HG02759 (cell line): Measurements from ENCODE around the gene SMIM41.

Experiments used
- ATAC-seq: cut with Tn5 transposase; IDR thresholded peaks from one replicate; pipeline ENCODE4 v1.9.1; 2021; ENCODE audit warnings: mild to moderate bottlenecking, moderate library complexity; ENCODE audit not compliant: unreplicated experiment

The SMIM41 gene

DNA sequence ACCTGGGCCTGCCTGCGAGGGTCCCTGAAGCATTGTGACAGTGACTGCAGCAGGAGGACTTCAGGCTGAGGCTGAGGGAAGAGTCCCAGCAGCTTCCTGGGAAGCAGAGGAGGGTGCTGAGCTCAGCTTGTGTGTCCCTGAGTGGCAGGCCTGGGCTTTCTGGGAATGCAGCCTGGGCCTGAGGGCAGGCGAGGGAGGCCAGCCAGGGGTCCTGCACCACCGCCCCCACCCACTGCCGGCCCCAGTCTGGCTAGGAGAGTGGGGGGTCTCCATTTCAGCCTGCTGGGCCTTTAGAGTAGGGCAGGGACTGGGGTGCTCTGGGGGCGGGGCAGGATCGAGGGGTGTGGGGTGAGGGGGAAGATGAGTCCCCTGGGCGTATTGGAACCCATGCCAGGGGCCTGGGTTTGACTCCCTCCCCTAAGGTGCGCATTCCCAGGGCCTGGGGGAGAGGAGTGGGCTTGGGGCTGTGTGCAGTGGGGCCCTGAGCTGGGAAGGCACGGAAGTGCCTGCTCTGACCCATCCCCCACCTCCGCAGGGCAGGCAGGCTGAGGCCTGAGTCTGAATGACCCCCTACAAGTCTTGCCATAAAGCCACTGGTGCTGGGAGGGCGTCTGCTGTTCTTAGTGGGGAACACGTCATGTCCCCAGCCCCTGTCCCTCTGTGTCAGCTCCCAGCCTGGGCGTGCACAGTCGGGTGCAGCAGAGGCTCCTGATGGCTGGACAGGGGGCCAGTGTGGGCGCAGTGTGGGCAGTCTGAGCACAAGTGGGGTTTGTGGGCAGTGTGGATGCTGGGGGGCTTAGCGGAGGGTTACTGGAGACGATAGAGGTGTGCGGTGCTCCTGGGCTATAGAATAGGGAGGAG, 66.0 kb downstream of the SMIM41 start:
- no peak for ATAC-seq

DNA sequence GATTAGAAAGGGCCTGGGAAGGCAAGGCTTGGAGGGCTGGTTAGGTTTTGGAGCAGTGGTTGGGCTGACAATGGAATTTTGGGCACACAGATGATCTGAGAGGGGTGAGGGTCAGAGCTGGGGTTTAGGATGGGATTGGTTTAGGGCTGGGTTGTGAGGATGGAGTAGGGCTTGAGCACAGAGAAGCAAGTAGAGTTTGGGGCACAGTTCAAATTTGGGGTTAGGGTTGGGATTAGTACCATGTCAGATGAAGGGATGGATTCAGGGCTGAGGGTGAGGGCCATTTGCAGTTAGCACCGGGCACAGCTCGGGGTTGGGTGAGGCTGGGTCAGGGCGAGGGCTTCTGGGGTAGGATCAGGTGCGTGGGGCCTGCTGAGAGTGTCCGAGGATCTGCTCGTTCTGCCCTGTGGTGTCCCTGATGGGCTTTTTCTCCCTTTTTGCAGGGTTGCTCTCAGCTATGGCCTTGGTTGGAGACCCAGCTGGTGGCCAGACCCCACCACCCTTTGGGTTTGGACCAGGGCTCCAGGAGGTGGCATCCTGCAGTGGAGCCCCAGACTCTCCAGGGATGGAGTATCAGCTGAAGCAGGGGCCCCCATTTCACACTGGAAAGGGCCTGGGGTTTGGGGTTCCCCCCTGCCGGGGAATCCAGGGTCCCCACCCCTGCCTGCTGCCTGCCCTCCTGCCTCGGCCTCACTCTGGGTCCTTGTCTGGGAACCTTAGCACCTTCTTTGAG, 66.8 kb downstream of the SMIM41 start:
- no peak for ATAC-seq

DNA sequence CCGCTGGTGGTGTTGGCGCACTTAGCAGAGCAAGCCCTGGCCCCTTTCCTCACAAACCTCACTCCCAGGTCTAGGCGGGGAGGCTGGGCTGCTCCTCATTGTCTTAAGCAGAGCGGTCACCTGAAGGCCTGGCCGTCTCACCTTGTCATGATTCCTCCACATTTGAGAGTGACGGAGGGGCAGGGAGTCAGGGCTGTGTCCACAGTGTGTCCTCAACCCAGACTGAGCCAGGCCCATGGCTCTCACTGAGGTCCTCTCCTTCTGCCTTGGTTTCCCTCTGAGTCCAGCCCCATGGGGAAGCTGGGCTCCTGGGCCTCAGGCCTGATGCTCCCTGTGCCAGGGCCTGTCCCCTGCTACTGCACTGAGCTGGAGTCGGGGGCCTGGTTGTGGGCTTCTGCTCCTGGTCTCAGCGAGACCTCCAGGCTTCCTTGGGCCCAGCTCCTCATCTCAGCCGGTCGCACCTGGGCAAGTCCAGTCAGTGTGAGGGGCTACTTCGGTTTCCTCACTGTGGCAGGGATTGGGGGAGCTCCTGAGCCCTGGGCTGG, 67.4 kb downstream of the SMIM41 start:
- no peak for ATAC-seq

DNA sequence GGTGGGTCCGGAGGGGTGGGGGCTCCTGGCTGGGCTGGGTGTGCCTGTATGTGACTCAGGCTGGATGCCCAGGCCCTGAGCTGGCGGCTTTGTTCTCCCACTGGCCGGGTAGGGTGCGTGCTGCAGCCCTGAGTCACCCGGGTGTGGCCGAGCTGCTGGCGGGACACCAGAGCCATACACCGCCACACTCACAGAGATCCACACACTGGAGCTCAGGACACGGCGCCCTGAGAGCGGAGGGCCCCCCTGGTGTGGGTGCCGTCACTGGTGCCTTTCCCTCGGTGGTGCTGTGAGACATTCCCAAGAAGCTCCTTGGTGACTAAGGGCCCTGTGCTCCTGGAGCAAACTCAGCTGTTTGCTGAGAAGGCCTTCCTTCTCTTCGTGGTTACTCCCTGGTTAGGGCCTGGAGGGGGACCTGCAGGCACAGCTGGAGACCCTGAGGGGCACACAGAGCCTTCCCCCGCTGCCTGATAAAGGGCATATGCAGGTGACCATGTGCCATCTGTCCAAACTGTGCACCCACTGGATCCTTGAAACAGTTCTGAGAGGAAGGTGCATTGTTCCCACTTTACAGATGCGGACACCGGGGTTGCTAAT, 68.0 kb downstream of the SMIM41 start:
- no peak for ATAC-seq

DNA sequence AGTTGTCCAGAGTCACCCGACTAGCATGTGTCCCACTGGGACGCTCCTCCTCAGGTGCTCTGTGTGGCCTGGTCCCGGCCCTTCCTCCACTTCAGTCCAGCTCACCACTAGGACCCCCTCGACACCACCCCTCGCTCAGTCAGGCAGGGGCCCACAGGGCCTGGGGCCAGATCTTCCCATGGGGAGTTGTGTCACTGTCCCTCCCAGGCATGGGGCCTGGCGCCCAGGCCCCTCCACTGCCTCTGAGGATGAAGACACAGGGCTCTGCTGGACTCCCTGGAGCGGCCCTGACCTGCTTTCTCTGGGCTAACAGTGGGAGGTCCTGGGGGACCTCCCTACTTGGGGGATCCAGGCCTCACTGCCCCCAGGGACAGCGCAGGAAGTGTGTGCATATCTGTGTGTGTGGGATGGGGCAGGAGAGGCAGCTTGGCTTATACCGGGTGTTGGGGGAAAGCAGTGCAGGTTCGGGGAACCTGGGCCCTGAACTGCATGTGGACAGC, 68.5 kb downstream of the SMIM41 start:
- no peak for ATAC-seq

DNA sequence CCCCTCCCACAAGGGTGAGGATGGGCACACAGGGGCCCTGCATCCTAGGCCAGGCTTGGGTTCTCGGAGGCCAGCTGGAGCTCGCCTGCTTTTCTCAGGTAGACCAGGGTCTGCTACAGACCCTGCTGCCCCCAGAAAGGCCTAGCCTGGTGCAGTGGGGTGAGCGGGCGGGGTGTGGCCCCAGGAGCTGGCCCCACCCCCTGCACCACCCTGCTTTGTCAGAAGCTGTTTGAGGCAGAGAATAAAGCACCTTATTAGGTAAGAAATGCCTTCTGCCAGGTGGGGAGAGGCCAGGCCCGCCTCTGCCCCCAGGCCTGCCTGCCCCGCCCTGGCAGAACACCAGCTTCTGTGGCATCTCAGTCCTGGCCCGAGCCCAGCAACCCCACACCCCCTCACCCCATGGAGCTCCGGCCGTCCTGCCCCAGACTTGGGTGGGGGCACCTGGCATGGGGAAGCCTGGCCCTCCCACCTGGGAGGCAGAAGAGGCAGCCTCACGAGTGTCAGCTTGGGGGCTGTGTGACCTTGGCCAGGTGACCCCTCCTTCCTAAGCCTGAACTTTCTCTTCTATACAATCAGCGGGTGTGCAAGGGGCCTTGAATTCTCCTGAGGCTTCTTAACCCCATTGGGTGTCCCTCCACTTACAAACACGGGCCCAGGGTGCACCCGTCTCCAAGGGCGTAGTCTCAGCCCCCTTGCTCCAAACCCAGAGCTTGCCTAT, 69.1 kb downstream of the SMIM41 start:
- no peak for ATAC-seq

DNA sequence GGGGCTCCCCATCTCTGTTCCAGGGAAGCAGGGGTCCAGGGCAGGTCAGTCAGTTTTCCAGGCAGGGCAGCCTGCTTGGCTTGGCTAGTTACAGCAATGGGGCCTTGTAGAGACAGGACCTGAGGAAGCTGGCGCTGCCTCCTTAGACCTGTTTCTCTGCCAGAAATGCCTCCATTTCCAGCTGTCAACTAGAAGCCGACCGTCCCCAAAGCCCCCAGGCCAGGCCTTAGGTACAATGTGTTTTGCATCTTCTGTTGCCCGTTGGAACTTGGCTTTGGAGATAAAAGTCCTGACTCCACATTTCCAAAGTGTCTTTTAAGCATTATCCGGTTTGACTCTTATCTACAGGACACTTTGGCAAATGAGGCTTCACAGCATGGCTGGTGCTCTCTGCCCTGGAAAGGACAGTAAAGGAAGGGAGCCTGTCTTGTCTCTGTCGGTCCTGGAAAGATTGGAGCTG, 69.7 kb downstream of the SMIM41 start:
- ATAC-seq: no peak

DNA sequence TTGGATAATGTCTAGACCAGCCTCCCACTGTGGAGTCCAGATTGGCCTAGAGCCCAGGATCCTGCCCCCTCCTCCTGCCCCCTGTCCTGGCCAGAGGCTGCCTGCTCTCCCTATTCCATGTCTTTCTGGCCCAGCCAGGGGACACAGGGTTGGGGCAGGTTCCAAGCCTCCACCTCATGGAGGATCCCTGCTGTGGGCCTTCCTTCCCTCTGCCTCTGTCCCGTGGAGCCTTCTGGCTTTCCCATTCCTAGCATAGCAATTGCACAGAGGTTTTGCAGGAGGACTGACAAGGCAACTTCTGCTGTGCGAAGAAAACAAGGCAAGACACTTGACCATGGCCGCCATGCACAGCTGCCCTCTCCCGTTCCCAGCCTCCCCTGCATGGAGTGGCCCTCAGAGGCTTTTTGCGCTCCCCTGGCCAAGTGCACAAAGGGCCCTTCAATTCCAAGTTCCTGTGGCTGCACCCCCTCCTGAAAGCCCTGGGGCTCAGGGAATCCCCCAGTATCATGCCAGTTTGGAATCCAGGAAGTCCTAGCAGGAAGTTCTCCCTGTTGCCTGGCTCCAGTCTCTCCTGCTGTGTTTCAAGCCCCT, 70.2 kb downstream of the SMIM41 start:
- no peak for ATAC-seq

DNA sequence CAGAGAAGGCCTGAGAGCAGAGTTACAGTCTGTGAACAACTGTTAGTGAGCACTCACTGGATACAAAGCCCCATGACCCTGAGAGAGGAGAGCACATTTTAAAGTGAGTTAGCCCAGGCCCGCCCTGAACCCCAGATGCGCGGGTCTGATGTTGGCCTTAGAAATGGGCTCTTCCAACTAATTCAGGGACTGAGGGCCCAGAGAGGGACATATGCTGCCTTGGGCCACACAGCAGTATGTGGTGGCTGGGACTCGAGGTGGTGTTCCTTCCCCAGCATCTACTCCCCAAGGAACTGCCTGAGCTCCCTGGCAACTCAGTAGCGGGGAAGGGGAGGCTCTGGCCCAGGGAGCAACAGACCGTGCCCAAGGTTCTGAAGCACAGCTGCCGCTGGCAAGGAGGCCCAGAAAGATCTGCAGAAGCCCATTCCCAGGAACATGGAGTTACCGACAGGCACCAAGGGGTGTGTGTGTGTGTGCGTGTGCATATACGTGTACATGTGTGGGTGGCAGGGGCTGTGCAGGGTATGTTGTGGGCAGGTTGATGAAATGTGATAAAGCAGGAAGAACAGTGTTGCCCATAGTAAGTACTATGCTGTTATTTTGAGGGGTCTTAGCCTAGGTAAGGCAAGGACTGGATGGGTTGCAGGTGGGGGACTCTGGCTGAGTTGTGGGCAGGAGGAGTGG, 71.8 kb downstream of the SMIM41 start:
- ATAC-seq: no peak

DNA sequence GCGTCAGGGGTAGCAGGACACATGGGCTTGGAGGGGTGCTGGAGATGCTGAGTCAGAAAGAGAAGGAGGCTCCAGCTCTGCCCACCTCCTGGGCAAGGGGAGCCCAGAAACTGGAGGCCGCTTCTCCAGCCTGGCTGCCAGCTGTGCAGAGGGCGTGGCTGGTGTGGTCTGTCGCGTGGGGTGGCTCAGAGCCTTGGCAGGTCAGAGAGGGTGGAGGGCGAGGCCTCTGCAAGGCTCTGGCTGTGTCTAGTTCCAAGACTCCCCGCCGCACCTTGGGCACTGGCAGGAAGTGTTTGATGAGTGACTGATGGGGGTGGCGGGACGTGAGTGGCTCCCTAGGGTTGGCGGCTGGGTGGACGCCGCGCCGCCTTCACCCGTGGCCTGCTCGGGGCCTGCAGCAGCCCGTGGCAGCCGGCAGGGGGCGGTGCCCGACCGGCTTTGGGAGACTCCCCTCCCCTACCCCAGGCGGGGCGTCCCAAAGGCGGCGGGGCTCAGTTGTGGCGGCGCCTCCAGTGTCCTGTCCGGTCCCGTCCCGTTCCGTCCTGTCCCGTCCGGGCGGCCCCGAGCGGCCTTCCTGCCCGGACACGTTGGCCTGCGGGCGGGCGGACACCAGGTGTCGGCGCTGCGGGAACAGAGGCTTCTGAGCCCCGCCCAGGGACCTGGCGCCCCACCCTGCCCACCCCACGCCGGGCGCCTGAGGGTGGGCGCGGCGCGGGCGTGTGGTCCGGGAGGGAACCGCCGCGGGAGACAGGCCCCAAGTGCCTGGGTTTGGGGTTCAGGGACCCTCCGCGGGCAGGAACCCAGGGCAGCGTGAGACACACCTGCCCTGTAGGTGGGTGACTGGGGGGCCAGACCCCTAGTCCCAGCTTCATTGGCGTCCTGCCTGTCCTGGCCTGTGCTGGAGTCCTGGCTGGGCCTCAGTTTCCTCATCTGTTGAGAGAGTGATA, 72.6 kb downstream of the SMIM41 start:
- ATAC-seq: no peak

DNA sequence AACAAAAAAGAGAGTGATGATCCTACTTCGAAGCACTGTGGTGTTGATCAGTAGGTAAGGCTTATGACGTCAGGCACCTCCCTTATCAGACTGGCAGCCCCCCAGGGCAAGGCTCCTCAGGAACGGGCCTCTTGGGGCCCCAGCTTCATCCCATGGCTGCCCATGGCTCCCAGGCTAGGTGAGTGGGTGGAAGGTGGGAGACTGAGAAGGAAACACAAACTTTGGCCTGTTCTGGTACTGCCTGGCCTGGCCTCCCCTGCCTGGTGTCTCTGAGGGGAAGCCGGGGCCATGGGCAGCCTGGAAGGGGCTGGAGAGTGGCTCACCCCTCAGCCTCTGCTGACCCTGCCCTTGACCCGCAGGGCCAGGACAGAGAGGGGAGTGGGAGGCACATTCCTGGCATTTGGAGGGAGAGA, 73.4 kb downstream of the SMIM41 start:
- no peak for ATAC-seq

DNA sequence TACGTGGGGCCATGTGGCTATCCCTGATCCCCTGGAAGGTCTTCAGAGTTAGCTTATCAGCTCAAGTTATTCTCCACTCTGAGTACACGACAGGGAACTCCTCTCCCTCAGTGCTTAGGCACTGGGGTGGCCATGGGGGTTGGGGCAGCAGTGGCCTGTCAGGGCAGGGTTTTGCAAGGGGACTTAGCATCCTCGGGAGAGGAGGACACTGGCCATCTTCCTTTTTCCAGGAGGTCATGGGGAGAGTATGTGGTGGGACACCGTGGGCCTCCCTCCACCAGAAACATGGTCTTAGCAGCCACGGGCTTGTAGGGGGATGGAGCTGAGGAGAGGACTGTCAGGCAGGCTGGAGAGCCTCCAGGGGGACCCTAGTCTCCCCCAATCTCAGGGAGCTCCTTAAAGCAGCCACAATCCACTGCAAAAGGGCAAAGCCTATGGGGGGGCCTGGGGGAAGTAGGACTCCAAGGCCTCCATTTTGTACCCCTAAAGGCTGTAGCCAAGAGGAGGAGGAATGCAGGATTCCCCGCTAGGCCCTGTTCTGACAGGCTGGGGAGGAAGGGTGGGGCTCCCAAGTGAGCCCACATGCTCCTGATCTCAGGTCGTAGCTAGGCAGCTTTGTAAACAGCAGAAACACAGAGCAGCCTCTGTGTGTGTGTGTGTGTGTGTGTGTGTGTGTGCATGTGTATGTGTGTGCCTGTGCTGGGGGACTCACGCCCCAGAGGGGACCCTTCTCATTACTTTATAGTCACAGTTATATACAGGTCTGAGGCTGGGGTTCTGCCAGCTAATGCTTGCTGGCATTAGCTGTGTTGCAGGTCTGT, 75.8 kb downstream of the SMIM41 start:
- ATAC-seq: no peak

DNA sequence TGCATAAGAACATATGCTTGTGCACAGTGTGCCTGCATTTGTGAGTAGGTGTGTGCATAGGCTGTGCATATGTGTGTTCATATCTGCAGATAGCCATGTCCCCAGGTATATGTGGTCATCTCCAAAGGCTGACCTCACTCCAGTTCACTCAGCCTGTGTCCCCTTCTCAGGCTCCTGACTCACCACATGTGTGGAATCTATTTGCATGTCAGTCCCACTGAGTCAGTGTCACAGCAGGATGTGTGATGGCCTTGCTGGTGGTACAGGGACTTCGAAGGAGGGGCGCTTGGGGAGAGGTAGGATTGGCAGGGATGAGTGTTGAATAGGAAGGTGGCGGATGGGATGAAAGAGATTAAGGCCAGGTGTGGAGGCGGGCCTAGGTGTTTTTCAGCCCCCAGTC, 76.8 kb downstream of the SMIM41 start:
- ATAC-seq: no peak

DNA sequence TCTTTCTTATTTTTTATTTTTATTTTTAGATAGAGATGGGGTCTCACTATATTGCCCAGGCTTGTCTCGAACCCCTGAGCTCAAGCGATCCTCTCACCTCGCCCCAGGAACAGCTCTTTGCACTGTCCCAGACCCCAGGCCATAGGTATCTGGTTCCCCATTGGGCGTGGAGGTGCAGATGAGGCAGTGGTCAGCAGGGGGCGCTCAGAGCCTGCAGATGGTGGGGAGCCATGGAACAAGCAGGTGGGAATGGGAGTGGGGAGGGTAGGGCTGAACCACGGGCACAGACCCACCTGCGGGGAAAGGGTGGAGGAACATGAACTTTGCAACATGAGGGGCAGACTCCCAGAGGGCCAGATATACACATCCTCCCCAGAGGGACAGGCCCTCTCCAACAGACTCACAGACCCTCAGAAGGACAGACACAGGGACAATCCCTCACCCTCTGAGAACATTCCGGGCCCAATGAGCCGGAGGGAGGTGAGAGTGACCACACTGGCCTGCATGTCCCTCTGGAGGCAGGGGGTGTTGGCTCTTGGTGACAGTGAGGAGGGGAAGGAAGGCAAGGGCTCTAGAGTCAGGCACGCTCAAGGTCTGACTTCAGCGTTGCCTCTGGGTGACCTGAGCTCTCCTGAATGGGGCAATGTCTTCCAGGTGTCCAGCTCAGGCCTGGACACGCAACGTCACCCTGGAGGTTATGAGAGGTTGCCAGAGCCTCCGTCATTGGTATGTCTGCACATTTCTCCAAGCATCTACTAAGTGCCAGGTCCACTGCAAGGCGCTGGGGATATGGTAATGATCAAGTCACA, 77.5 kb downstream of the SMIM41 start:
- no peak for ATAC-seq

DNA sequence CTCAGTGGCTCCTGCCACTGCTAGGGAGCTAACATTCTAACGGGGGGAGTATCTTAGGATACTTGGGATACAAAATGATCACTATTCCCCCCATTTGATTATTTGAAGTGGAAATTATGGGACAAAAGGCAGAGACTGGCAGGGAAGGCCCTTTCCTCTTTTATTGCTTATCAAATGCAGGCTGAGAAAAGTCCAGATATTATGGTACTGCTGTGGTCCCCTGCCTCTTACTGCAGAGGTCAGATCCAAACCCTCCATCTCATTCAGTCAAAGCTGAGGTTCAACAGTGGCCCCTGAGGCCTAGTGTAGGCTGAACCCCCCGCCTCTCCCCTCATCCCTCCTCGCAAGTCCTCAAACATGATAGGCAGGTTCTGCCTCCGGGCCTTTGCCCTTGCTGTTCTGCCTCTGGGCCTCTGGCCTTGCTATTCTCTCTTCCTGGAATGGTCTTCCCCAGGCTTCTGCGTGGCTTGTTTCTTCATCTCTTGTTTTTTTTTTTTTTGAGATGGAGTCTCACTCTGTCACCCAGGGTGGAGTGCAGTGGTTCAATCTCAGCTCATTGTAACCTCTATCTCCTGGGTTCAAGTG, 78.2 kb downstream of the SMIM41 start:
- ATAC-seq: no peak
